GM12801 (cell line): ENCODE results near the gene SEMA5B.

Source experiments
- TF ChIP-seq, protein P1 (sequence below): IDR thresholded peaks from one replicate; pipeline ENCODE4 v1.5.1; 2011; ENCODE audit warnings: control low read depth; ENCODE audit not compliant: insufficient read length; ENCODE audit errors: extremely low read depth

SEMA5B gene

DNA sequence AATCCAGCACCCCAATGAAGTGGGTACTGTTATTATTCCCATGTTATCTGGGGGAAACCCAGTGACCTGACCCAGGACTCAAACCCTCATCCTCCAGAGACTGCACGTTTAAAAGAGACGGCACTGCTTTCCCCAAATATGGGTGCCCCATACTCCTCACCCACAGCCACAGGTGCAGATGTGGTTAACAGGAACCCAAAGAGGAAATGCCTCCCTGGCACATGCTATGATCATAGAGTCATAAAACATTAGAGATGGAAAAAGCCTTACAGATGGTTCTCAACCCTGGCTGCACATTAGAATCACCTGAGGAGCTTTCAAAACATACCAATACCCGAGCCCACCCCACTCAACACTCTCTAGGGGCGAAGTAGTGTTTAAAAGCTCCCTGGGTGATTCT lies 111.5 kb downstream of the SEMA5B start:
- TF ChIP-seq, protein P1, sequence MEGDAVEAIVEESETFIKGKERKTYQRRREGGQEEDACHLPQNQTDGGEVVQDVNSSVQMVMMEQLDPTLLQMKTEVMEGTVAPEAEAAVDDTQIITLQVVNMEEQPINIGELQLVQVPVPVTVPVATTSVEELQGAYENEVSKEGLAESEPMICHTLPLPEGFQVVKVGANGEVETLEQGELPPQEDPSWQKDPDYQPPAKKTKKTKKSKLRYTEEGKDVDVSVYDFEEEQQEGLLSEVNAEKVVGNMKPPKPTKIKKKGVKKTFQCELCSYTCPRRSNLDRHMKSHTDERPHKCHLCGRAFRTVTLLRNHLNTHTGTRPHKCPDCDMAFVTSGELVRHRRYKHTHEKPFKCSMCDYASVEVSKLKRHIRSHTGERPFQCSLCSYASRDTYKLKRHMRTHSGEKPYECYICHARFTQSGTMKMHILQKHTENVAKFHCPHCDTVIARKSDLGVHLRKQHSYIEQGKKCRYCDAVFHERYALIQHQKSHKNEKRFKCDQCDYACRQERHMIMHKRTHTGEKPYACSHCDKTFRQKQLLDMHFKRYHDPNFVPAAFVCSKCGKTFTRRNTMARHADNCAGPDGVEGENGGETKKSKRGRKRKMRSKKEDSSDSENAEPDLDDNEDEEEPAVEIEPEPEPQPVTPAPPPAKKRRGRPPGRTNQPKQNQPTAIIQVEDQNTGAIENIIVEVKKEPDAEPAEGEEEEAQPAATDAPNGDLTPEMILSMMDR: no peak

DNA sequence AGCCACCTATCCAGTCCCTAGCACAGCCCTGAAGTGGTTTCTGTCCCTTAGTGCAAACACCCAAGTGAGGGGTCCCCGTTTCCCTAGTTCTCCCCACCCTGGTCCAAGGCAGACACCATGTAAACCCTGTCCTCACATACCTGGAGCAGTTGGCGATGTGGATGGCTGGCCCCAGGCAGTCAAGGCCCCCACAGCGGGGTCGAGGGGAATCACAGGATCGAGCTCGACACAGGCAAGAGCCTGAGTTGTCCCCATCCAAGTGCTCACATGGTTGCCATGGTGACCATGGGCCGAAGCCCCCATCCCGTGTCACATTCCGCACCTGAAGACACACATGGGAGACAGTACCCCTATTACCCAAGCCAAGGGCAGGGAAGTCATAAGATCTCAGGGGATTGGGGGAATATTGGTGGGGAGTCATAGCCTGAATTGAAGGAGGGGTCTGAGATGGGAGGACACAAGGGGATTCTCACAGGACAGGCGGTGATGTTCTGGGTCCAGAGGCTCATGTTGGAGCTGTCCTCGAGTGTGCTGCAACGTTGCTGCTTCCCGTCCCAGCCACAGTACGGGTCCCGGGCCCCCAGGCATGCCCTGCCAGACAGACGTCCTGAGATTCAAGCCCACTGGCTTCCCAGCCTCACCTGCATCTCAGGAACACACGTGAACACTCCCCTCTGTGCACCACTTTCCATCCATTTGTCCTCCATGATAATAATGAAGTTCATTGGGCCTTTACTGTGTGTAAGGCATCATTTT lies 112.1 kb downstream of the SEMA5B start:
- TF ChIP-seq, protein P1: no peak

DNA sequence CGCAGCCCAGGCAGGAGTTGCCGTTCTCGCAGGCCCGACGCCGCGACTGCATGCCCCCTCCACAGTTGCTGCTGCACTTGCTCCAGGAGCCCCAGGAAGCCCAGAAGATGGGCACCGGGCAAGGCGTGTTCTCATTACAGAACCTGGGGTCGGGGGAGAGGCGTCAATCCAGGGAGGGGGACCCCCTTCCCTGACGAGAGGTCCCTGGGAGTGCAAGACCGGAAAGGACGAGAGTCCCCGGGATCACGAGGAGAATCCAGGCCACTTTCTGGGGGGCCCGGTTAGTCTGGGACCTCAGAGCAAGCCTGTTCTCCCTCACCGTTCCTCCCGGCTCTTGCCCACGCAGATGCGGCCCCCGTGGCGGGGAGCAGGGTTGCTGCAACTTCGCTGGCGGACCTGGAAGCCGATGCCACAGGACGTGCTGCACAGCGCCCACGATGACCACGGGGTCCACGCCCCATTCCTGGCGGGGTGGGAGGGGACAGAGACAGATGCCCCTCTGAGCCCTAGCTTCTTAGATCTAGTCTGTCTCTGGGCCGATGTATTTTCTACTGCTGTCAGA lies 113.9 kb downstream of the SEMA5B start:
- TF ChIP-seq, protein P1: no peak

DNA sequence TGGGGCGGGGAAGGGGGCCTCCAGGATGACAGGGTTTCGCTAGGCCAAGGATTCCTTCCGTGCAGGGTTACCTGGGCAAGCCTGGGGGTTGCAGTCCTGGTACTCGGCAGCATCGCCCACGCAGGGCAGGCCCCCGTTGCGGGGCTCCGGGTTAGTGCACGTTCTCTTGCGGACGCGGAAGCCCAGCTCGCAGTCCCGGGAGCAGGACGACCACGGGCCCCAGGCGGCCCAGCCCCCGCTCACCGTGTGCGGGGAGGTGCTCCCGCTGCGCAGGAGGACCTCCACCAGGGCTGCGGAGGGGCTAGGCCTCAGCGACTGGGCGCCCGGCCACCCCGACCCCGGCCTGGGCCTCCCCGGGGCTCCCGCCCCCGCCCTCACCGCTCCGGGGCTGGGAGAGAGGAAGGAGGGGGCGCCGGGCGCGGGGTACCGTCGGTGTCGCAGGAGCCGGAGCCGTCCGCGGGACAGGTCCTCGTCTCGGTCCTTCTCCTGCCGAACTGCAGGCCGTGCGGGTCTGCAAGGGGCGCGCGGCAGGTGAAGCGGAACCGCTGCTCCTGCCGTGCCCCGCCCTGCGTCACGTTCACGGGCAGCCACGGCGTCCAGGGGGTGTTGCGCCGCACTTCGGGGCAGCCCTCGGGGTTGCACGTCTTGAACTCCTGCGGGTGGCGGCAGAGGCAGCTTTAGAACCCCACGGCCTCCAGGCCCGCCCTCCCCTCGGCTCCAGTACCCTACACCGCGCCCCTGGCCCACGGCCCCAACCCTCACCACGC lies 114.6 kb downstream of the SEMA5B start:
- TF ChIP-seq, protein P1: no peak

DNA sequence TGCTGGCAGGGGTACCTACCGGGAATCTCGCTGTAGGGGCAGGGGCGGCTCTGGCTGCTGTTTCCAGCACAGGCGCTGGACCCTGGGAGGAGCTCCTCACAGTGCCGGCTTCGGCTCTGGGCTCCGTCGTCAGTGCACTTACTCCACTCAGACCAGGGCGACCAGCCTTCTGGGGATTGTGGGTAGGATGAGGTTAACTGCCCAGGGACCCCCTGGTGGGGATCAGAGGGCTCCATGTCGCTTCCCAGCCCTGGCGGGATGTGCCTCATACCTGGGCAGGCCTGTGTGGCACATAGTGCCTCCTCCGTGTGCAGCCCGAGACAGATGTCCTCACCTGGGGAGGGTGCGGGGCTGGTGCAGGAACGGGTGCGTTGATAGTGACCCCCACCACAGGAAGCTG lies 115.7 kb downstream of the SEMA5B start:
- TF ChIP-seq, protein P1: no peak

DNA sequence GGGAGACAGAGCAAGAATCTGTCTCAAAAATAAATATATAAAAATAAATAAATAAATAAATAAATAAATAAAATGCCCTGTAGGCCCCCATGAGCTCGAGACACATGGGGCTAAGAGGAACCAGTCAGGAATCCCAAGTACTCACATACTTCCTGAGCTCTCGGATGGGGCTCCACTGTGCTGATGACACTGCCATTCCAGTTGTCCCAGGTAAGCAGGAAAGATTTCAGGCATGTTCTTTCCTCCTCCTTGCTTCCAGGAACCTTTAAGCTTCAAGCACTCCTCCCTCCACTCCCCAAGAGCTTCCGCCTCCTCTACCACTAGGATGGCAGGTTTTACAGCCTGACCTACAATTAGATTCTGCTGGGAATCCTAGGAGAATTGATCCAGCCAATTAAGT lies 119.3 kb downstream of the SEMA5B start:
- TF ChIP-seq, protein P1: no peak

DNA sequence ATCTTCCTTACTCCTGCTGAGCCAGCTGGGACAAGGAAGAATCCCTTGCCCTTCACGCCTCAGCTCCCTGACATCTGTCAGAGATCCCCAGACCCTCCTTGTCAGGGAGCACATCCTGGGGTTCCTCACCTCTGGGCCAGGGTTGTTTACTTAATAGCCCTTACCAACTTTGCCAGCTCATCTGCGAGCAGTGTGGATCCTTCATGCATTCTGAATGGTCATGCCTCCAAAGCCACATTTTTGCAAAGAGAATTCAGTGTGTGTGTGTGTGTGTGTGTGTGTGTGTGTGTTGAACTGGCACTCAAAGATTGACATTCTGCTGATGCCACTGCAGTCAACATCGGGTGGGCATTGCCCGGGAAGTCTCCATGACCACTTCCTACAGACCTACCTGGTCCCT lies 120.1 kb downstream of the SEMA5B start:
- TF ChIP-seq, protein P1: no peak
